HL-60 (cell line): ENCODE measurements around the gene TBC1D9B.
"Not testable (repeated sequence)": the region's sequence is repeated elsewhere in the genome, so short reads cannot be mapped to it uniquely, and the experiment has no call there.

ENCODE experiments used
- DNase-seq, 2 experiments: peaks; one replicate each; pipeline ENCODE4 v3.0.0-alpha.2; 2010 to 2020; ENCODE audit warnings: low read depth in 1 of 2, low spot score in 1 of 2
- H3K27ac ChIP-seq: fragments of 250-450 bp; sonication (Bioruptor Pico); replicated peaks from 2 replicates; pipeline ENCODE4 v1.5.1; 2020; ENCODE audit warnings: mild to moderate bottlenecking, moderate library complexity
- H3K27me3 ChIP-seq: fragments of 250-450 bp; sonication (Bioruptor Pico); 2 replicates; pipeline ENCODE4 v1.5.1; 2021; ENCODE audit warnings: mild to moderate bottlenecking, moderate library complexity; ENCODE audit not compliant: insufficient read depth, poor library complexity, severe bottlenecking
- H3K4me3 ChIP-seq: replicated peaks from 2 replicates; pipeline ENCODE4 v1.5.1; 2011; ENCODE audit warnings: mild to moderate bottlenecking, control low read depth, low read length; ENCODE audit not compliant: insufficient read depth
- GABPA ChIP-seq: IDR thresholded peaks from 2 replicates; pipeline ENCODE4 v1.6.1; 2012; ENCODE audit warnings: low read depth
- POLR2AphosphoS5 ChIP-seq: IDR thresholded peaks from 2 replicates; pipeline ENCODE4 v1.6.1; 2012; ENCODE audit warnings: low read depth
- SPI1 ChIP-seq: IDR thresholded peaks from 2 replicates; pipeline ENCODE4 v1.6.1; 2012; ENCODE audit warnings: low read depth, mild to moderate bottlenecking, borderline replicate concordance
- TF ChIP-seq, protein P1 (sequence below): IDR thresholded peaks from one replicate; pipeline ENCODE4 v1.5.1; 2011; ENCODE audit warnings: low read length, control low read depth, inconsistent platforms; ENCODE audit not compliant: insufficient read depth
- TF ChIP-seq, protein P2 (sequence below): IDR thresholded peaks from 2 replicates; pipeline ENCODE4 v1.6.1; 2012; ENCODE audit warnings: low read depth; ENCODE audit not compliant: insufficient replicate concordance

TBC1D9B gene

DNA sequence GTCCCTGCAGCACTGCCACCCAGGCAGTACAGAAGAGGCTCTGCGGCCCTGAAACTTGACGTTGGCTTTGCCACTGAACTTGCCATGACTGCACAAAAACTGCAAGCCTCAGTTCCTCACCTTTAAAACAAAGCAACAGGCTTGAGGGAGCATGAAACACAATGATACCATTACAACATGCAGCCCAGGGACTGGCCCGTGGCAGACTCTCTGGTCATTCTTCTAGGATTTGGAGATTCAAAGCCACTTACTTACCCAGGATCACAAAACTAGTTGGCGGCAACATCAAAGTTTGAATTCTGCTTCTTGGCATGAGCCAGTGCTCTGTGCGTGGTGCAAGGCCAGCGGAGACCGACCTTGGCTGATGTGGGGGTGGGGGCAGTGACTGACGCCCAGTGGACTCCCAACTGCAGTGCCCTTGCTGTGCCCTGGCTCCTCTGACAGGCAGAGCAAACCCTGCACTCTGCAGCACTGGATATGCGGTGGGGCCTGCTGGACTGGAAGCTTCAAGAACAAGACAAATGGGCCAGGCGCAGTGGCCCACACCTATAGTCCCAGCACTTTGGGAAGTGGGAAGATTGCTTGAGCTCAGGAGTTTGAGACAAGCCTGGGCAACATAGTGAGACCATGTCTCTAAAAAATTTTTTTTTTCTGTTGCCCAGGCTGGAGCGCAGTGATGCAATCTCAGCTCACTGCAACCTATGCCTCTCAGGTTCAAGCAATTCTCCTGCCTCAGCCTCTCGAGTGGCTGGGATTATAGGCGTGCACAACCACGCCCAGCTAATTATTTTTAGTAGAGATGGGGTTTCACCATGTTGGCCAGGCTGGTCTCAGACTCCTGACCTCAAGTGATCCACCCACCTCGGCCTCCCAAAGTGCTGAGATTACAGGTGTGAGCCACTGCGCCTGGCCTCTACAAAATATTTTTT is 68.1 kb downstream of the TBC1D9B start:
- DNase-seq, result no peak
- Histone ChIP-seq H3K27me3 (no peaks in the 10 kb centered on the region), H3K27ac (no peak overlapping the region), H3K4me3 (no peak overlapping the region)
- TF ChIP-seq, protein P1, sequence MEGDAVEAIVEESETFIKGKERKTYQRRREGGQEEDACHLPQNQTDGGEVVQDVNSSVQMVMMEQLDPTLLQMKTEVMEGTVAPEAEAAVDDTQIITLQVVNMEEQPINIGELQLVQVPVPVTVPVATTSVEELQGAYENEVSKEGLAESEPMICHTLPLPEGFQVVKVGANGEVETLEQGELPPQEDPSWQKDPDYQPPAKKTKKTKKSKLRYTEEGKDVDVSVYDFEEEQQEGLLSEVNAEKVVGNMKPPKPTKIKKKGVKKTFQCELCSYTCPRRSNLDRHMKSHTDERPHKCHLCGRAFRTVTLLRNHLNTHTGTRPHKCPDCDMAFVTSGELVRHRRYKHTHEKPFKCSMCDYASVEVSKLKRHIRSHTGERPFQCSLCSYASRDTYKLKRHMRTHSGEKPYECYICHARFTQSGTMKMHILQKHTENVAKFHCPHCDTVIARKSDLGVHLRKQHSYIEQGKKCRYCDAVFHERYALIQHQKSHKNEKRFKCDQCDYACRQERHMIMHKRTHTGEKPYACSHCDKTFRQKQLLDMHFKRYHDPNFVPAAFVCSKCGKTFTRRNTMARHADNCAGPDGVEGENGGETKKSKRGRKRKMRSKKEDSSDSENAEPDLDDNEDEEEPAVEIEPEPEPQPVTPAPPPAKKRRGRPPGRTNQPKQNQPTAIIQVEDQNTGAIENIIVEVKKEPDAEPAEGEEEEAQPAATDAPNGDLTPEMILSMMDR, result no peak
- TF ChIP-seq, protein P2, sequence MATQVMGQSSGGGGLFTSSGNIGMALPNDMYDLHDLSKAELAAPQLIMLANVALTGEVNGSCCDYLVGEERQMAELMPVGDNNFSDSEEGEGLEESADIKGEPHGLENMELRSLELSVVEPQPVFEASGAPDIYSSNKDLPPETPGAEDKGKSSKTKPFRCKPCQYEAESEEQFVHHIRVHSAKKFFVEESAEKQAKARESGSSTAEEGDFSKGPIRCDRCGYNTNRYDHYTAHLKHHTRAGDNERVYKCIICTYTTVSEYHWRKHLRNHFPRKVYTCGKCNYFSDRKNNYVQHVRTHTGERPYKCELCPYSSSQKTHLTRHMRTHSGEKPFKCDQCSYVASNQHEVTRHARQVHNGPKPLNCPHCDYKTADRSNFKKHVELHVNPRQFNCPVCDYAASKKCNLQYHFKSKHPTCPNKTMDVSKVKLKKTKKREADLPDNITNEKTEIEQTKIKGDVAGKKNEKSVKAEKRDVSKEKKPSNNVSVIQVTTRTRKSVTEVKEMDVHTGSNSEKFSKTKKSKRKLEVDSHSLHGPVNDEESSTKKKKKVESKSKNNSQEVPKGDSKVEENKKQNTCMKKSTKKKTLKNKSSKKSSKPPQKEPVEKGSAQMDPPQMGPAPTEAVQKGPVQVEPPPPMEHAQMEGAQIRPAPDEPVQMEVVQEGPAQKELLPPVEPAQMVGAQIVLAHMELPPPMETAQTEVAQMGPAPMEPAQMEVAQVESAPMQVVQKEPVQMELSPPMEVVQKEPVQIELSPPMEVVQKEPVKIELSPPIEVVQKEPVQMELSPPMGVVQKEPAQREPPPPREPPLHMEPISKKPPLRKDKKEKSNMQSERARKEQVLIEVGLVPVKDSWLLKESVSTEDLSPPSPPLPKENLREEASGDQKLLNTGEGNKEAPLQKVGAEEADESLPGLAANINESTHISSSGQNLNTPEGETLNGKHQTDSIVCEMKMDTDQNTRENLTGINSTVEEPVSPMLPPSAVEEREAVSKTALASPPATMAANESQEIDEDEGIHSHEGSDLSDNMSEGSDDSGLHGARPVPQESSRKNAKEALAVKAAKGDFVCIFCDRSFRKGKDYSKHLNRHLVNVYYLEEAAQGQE, result no peak
- TF ChIP-seq SPI1 (no peak), POLR2AphosphoS5 (no peak), GABPA (no peak)

DNA sequence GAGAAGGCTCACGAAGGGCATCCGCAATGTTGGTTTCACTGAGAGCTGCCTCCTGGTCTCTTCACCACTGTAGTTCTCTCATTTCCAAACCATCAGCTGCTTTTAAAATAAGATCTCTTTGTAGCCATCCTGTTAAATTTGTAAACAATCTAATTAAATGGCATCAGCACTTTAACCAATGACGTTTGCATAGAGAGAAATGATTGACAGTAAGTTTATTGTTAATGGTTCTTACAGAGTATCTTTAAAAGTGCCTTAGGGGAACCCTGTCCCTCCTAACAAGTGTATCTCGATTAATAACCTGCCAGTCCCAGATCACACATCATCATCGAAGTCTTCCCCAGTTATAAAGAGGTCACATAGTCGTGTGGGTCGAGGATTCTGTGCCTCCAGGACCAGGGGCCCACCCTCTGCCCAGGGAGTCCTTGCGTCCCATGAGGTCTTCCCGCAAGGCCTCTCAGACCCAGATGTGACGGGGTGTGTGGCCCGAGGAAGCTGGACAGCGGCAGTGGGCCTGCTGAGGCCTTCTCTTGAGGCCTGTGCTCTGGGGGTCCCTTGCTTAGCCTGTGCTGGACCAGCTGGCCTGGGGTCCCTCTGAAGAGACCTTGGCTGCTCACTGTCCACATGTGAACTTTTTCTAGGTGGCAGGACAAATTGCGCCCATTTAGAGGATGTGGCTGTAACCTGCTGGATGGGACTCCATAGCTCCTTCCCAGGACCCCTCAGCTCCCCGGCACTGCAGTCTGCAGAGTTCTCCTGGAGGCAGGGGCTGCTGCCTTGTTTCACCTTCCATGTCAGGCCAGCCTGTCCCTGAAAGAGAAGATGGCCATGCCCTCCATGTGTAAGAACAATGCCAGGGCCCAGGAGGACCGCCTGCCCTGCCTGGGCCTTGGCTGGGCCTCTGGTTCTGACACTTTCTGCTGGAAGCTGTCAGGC is 70.4 kb downstream of the TBC1D9B start:
- Histone ChIP-seq H3K4me3 (no peak overlapping the region), H3K27ac (no peak overlapping the region), H3K27me3 (no peaks in the 10 kb centered on the region)
- TF ChIP-seq, protein P2, result no peak
- TF ChIP-seq GABPA, result no peak
- no peak for TF ChIP-seq POLR2AphosphoS5
- no peak for TF ChIP-seq SPI1
- TF ChIP-seq, protein P1, result no peak
- no peak for DNase-seq

DNA sequence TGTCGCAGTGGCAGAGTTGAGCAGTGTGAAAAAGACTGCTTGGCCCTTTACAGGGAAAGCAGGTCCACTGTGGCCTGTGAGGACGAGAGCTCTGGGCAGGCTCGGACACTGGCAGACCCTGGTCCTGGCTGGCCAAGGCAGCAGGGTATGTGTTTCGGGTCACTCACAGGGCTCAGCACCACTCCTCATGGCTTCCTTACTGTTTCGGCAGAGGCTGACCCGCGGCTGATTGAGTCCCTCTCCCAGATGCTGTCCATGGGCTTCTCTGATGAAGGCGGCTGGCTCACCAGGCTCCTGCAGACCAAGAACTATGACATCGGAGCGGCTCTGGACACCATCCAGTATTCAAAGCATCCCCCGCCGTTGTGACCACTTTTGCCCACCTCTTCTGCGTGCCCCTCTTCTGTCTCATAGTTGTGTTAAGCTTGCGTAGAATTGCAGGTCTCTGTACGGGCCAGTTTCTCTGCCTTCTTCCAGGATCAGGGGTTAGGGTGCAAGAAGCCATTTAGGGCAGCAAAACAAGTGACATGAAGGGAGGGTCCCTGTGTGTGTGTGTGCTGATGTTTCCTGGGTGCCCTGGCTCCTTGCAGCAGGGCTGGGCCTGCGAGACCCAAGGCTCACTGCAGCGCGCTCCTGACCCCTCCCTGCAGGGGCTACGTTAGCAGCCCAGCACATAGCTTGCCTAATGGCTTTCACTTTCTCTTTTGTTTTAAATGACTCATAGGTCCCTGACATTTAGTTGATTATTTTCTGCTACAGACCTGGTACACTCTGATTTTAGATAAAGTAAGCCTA is 71.3 kb downstream of the TBC1D9B start:
- TF ChIP-seq POLR2AphosphoS5 (no peak), SPI1 (no peak), GABPA (no peak)
- TF ChIP-seq, protein P2, result no peak
- TF ChIP-seq, protein P1, result no peak
- Histone ChIP-seq H3K27me3 (no peaks in the 10 kb centered on the region), H3K4me3 (no peak overlapping the region), H3K27ac (no peak overlapping the region)
- DNase-seq, result no peak

DNA sequence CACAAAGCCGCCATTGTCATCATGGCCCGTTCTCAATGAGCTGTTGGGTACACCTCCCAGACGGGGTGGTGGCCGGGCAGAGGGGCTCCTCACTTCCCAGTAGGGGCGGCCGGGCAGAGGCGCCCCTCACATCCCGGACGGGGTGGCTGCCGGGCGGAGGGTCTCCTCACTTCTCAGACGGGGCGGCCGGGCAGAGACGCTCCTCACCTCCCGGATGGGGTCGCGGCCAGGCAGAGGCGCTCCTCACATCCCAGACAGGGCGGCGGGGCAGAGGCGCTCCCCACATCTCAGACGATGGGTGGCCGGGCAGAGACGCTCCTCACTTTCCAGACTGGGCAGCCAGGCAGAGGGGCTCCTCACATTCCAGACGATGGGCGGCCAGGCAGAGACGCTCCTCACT is 72.8 kb downstream of the TBC1D9B start:
- DNase-seq, H3K27ac ChIP-seq, H3K4me3 ChIP-seq, H3K27me3 ChIP-seq: not testable (repeated sequence)
